NCI-H2029 (cell line): ENCODE measurements around the gene TSPAN19.
"Not testable (repeated sequence)": the region's sequence is repeated elsewhere in the genome, so short reads cannot be mapped to it uniquely, and the experiment has no call there.

Experiments used
- DNase-seq: peaks from one replicate; lab custom pipeline; 2025; lab: John Stamatoyannopoulos, UW

Gene TSPAN19

DNA sequence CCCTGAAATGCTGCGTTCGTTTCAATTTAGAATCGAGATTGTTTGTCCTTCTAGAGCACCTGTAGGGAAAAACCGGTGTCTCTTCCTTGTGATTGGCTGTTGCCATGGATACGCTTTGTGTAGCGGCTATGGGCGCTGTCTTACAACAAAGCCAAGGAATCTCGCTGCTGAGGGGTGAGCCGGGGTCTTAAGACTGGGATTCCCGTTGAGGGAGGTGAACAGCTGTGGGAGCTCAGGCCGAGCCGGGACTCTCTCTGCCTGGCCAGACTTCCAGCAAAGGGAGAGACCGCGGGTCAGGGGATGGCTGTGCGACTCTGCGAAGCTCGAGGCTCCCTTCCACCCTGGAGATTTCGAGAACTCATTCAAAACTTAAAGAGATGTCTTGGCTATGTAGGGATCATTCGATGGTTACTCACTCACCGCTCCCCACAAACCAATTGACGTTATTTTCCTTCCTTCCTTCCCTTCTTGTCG lies at the start of gene TSPAN19, which contains the start of gene LRRIQ1:
TSPAN19 (minus strand) TSS at position 44 of the 474 bp plus-strand sequence. CDS start 6,331 bp downstream, outside the sequence.
LRRIQ1 (plus strand) TSS at position 118 of the 474 bp plus-strand sequence. CDS start 1,826 bp downstream, outside the sequence.
- peak; percentile 77 for DNase-seq

DNA sequence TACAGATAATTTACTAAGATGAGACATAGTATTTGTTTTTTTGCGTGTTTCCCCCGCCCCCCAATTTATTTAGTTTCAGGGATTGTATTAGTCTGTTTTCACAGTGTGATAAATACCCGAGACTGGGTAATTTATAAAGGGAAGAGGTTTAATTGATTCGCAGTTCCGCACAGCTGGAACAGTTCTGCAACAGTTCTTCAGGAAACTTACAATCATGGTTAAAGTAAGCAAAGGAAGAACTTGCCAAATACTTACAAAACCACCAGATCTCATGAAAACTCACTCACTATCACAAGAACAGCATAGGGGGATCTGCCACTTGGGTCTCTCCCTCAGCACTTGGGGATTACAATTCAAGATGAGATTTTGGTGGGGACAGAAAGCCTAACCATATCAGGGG lies 49.0 kb upstream of the TSPAN19 start:
- DNase-seq, result no peak

DNA sequence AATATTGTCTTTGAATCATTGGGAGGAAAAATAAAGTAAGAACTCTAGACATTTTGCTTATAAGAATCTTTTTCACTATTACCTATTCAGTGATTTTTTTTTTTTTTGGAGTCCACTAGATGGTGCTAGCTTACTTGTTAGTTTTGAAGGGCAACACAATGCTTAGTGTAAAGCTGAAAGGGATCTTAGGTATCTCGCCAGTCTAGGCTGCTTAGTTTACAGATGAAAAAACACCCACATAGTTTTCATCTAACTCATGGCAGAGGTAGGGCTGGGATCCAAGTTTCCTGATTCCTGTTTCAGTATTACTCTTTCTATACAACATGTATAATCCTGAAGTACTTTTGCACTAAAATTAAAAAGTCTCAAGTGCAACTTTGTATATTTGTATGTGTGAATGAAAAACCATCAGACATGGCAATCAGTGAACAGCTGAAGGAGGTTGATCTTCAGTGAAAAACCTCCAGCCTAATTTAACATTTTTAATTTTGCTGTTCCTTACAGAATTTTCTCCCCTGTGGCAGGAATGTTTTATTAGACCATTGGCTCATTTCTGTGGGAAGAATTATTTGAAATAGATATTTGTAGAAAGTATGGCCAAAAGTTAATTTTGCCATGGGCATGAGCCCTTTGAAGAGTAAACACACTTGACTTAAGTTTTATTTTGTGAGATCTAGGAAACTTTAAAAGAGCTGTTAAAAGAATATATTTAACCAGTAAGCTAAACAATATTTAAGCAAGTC lies 40.8 kb upstream of the TSPAN19 start:
- DNase-seq, result peak; percentile 44

DNA sequence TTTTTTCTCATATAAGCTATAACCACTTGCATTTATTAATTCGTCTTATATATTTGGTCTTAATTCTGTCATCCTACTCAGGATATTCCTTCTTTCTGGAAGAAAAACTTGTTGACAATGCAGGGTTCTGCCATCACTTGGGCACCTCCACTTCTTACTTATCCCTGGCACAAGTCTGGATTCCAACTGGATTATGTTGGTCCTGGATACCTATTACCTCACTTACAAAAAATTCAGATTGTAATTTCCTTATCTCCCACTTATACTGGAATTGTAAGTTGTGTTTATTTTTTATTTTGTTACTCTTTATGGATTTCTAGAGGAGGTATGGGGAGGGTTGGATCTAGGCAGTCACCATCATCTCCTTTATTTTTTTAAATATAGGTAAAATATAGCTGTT lies 36.7 kb upstream of the TSPAN19 start:
- DNase-seq, result no peak

DNA sequence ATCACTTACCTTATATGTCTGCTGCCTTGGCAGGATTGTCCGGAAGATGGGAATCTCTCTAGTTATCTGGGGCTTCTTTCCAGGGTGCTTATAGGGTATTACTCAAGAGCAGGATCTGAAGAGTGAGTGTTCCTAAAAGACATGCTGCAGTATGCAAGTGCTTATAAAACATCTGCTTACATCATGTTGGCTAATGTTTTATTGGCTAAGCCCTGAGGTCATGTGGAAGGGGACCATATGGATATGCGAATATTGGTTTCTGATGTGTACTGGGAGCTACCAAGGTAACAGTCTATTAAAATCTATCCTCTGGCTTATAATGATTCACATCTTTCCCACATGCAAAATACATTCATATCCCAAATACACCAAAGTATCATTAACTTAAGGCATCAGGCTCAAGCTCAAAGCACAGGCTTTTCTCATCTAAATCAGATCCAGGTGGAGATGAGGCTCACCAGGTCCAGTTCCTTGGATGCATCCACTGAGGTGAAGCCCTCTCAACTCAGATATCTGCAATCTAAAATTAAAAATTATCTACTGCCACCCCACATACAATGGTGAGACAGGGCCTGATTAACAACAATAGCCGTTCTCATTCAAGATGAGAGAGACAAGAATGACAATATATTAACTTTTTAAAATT lies 29.9 kb upstream of the TSPAN19 start:
- DNase-seq, result no peak

DNA sequence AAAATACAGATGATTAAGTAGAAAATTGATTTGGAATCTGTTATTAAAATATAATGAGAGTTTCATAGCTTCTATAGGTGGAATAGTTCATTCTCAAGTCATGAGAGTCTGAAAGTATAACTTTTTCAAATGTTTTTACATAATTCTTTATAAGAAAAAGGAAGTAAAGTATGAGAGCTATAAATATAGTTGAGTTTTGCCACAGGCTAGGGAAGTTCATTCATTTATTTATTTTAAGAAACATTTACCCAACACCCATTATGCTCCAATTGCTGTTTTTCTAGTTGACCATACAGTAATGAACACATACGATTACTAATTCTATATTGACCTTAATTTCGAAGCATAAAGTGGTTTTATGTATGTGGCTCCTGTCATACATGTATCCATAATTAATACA lies 24.8 kb upstream of the TSPAN19 start:
- DNase-seq, result no peak

DNA sequence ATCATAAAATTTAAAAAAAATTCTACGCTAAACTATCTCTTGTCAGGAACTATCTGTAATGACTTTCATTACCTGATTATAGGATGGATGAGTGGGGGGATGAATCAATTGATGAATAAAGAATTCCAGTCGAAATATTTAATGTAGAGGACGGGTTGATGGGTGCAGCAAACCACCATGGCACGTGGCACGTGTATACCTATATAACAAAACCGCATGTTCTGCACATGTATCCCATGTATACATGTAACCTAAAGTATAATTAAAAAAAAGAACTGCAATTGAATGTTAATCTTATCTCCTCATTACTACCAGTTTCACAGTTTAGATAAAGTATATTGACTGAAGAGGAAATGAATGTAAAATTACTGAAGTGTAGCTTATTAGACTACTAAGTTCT lies 23.5 kb upstream of the TSPAN19 start:
- no peak for DNase-seq

DNA sequence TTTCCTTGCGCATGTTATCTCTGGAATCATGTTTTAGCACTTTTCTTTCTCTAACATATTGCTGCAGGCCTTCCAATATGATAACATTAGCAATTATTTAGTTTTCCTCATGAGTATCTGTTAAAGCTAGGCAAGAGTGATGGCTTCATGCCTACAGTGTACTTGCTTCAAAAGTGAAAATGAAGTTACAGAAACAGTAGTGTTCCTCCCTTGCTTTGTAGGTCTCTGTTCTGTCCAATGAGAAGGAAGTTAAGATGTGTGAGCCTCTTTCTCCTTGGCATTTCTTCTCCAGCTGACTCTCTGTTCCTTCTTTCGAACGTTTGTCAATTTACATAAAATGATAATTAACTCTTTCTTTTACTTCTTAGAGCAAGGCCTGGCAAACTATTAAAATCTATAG lies 22.3 kb upstream of the TSPAN19 start:
- no peak for DNase-seq

DNA sequence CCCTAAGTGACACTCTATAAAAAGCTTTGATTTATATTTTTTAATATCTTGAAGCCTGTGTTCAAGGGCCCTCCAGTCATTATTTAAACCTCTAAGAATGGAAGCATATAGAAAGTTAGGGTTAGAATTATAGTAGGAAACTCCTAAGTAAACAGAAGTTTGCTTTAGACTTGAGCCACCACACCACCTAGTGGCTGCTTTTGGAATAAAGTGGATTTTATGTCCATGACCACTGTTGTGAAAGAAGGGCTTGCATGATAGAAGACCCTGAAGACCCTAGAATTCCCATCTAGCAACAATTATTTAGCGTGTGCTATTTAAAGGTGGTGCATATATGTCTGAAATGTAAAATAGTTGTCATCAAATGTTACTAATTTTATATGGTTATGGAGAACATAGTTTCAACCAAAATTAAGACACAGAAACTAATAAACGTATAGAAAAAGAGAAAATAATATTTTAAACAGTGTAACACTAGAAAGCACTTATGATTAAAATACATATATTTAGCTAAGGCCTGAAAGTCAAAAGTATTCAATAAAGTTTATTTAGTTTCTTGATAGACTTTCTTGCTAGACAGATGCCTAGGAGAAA lies 21.4 kb upstream of the TSPAN19 start:
- peak; percentile 19 for DNase-seq

DNA sequence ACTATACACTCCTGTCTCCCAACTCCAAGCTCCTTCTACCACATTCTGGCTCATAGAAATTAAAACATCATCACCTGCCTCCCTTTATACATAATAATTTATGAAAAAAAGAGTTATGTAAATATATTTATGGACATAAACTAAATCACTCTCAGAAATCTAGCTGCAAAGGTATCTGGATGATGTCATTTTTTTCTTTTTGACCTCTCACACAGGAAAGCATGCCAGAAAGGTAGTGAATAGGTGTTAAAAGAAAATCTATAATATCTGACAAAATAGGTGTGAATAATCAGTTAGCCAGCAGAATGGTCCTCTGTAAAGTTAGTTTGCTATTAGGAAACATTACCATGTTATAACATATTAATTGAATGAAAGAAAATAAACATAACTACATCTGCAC lies 7.8 kb upstream of the TSPAN19 start:
- no peak for DNase-seq

DNA sequence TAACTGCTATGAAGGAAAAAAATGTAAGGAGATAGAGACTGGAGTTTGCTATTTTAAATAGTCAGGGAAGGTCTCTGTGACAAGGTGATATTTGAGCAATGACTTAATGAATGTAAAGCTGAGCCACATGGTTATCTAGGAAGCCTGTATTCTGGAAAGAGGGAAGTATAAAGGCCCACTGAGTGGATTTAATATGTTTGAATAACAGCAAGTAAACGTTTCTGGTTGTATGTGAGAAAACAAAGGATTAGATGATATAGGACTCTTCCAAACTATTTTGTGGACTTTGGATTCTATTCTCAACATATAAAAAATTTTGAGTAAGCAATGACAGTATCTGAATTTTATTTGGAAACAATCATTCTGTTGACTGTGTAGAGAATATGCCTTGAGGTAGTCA lies 5.3 kb upstream of the TSPAN19 start:
- DNase-seq, result no peak

DNA sequence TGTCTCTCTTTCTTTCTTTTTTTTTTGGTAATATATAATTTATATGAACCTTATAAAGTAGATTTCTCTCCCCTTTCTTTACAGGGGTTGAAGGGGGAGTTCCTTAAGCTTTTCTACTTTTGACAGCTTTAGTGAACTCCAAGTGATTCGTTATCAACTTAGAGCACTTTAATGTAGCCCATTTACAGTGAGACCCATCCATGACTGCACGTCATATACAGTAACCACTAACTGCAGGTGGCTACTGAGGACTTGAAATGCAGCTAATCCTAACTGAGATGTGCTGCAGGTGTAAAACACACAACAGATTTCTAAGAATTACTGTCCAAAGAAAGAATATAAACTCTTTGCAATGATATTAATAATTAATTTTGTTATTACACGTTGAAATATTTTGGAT lies 656 bp upstream of the TSPAN19 start:
- no peak for DNase-seq

DNA sequence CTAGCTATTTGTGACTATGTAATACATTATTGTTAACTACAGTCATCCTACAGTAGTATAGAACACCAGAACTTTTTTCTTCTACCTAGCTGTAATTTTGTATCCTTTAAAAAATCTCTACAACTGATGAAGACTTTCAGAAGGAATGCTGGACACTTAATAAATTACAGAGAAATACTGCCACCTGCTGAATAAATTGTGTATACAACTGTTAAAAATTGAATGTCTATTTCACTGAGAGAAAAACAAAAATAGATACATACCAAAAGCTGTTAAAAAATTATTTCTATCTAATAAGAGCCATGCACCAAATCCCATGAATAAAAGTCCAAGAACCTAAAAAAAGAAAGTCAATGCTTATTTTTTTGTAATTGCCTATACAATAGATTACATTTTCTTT lies 6.6 kb downstream of the TSPAN19 start:
- peak; percentile 11 for DNase-seq

DNA sequence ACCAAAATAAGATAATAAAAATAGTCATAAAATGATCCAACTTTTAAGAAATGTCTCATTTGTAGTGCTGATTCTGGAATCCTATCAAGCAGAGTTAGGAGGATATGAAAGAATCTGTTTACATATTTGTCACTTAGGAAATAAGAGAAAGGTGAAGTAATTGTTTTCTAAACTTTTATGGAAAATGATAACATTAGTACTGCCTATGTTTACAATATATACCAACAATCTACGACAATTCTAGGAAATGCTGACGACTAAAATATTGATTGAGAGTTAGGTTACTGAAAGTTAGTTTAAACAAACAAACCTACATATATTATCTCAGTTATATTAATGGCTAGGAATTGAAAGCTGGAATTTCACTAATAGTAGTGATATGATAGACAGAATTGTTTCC lies 18.0 kb downstream of the TSPAN19 start:
- DNase-seq, result no peak

DNA sequence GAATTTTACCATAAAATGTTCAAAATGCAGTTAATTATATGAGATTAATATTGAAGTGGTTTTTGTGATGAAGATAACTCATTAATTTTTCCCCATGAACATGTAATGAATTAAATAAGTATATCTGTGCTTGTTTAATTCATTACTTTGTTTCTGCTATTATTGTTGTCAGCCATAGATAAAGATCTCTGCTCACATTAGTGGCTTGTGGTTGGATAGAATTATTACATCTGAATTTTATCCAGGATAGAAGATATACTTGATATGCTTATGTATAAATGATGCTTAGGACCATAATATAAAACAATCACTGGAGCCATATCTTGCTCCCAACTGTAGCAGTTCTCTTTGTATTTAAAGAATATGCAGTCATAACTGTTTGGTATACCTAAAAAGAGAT lies 18.5 kb downstream of the TSPAN19 start:
- DNase-seq, result no peak

DNA sequence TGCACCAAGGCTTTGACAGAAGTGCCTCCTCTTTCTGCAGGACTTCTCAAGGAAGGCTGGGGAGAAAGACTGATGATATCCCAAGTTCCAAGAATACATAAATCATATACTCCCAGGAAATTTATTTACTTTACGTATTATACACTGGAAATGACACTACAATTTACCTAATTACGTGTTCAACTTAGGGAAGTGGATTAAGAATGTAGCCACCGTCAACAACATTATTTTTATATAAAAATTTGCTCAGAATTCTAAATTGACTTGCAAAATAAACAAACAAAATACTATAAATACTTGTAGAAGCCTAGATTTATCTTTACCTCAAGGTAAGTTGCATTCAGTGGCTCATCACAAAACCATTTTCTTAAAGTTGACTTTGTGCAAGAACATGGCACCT lies 18.9 kb downstream of the TSPAN19 start:
- no peak for DNase-seq

DNA sequence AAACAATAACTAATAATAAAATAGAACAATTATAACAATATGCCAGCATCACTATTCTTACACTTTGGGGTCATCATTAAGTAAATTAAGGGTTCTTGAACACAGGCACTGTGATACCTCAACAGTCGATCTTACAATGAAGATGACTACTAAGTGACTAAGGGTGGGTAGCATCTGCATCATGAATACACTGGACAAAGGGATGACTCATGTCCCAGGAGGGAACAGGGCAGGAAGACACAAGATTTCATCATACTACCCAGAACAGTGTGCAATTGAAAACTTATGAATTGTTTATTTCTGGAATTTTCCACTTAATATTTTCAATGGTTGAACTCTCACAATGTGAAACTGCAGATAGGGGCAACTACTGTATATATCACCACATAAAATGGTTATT lies 19.7 kb downstream of the TSPAN19 start:
- DNase-seq, result no peak

DNA sequence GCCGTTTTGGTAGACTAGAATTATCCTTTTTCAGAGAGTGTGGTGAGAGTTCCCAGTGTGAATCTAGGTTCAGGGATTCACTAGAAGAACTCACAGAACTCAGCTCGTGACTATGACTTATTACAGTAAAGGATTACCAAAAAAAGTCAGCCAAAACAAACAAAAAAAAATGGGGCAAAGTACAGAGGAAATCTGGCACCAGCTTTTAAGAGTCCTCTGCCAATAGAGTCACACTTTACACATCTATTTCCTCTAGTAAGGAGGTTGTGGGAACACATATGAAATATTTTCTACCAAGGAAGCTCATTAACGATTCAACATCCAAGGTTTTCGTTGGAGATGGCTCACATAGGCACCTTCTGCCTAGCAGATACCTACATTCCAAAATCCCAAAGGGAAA lies 28.2 kb downstream of the TSPAN19 start:
- no peak for DNase-seq

DNA sequence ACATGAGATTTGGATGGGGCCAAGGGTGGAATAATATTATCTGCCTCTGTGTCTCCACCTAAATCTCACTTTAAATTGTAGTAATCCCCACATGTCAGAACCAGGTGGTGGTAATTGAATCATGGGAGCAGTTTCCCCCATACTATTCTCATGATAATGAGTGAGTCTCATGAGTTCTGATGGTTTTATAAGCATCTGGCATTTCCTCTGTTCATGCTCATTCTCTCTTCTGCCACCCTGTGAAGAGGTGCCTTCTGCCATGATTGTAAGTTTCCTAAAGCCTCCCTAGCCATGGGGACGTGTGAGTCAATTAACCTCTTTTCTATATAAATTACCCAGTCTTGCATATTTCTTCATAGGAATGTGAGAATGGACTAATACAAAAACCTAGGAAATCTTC lies 29.9 kb downstream of the TSPAN19 start:
- DNase-seq, result no peak

DNA sequence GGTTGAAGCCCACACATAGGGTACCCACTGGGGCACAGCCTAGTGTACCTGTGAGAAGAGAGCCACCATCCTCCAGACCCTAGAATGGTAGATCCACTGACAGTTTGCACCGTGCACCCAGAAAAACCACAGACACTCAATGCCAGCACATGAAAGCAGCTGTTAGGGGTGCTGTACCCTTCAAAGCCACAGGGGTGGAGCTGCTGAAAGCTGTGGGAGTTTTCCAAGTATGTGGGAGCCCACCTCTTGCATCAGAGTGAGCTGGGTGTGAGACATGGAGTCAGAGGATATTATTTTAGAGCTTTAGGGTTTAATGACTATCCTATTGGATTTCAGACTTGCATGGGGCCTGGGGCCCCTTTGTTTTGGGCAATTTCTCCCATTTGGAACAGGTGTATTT lies 30.5 kb downstream of the TSPAN19 start:
- no peak for DNase-seq

DNA sequence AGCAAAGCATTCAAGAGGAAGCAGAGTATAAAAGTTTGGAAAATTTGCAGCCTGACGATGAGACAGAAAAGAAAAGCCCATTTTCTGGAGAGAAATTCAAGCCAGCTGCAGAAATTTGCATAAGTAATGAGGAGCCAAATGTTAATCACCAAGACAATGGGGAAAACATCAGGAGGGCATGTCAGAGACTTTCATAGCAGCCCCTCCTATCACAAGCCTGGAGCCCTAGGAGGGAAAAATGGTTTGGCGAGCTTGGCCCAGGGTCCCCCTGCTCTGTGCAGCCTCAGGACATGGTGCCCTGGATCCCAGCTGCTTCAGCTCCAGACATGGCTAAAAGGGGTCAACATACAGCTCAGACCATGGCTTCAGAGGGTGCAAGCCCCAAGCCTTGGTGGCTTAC lies 31.0 kb downstream of the TSPAN19 start:
- DNase-seq, result not testable (repeated sequence)

DNA sequence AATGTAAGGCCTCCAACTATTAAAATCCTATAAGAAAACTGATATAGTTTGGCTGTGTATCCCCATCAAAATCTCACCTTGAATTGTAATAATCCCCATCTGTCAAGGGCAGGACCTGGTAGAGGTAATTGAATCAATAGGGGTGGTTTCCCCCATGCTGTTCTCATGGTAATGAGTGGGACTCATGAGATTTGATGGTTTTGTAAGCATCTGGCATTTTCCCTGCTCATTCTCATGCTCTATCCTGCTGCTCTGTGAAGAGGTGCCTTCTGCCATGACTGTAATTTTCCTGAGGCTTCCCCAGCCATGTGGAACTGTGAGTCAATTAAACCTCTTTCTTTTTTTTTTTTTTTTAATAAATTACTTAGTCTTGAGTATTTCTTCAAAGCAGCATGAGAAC lies 31.9 kb downstream of the TSPAN19 start:
- no peak for DNase-seq

DNA sequence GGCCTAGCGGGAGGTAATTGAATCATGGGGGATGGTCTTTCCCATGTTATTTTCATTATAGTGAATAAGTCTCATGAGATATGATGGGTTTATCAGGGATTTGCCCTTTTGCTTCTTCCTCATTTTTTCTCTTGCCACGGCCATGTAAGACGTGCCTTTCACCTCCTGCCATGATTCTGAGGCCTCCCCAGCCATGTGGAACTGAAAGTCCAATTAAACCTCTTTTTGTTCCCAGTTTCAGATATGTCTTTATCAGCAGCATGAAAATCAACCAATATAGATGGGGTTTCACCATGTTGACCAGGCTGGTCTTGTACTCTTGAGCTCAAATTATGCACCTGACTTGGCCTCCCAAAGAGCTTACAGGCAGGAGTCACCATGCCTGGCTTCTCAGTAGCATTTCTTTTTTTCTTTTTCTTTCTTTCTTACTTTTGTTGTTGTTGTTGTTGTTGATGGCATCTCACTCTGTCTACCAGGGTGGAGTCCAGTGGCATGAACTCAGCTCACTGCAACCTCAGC lies 33.2 kb downstream of the TSPAN19 start:
- no peak for DNase-seq
